Activated T-cell treated with anti-CD3 and anti-CD28 coated beads, Interleukin-2, amount 50 U/mL, for 24 hours (primary cell): Measurements from ENCODE around the gene CCDC142.
A peak's percentile ranks its signal among the peaks of the same experiment; 100 is the strongest.

Experiments used
- DNase-seq: peaks from one replicate; pipeline ENCODE4 v3.0.0-alpha.2; 2020
- H3K27ac Mint-ChIP-seq: 2 replicates; pipeline ENCODE4 v1.8.0; 2020; ENCODE audit warnings: mild to moderate bottlenecking, mixed read lengths
- H3K27me3 Mint-ChIP-seq: 2 replicates; pipeline ENCODE4 v1.8.0; 2020; ENCODE audit warnings: mixed read lengths
- H3K36me3 Mint-ChIP-seq: 2 replicates; pipeline ENCODE4 v1.8.0; 2020; ENCODE audit warnings: low read depth, mixed read lengths
- H3K4me1 Mint-ChIP-seq: 2 replicates; pipeline ENCODE4 v1.8.0; 2020; ENCODE audit warnings: low read depth, mixed read lengths
- H3K4me3 Mint-ChIP-seq: 2 replicates; pipeline ENCODE4 v1.8.0; 2020; ENCODE audit warnings: mild to moderate bottlenecking, moderate library complexity, mixed read lengths
- H3K9me3 Mint-ChIP-seq: 2 replicates; pipeline ENCODE4 v1.8.0; 2020; ENCODE audit warnings: mixed read lengths

Gene CCDC142

GRCh38 chr2:74482801-74483674 lies at the start of gene CCDC142, which contains the start of gene TTC31:
CCDC142 (minus strand) TSS chr2:74482998; CDS start chr2:74482837, 161 bp downstream.
TTC31 (plus strand) TSS chr2:74483081; CDS start chr2:74483096, 15 bp downstream.
- Mint-ChIP-seq H3K36me3 (peaks cover 64% of the 10 kb centered on the region), H3K4me3 (peak within 1 kb of the TSS; percentile 99), H3K9me3 (no peaks in the 10 kb centered on the region), H3K27me3 (no peaks in the 10 kb centered on the region), H3K27ac (peak within 1 kb of the TSS; percentile 100), H3K4me1 (peaks cover 41% of the 10 kb centered on the region)
- peak; percentile 93 for DNase-seq

- H3K36me3 Mint-ChIP-seq: peaks cover 59% of the 10 kb centered on the region
- H3K27me3 Mint-ChIP-seq: no peaks in the 10 kb centered on the region
- H3K27ac Mint-ChIP-seq: peak overlapping the region; percentile 99
- no peaks in the 10 kb centered on the region for H3K9me3 Mint-ChIP-seq
- H3K4me3 Mint-ChIP-seq: peak overlapping the region; percentile 100
- DNase-seq: no peak
- H3K4me1 Mint-ChIP-seq: peaks cover 29% of the 10 kb centered on the region
These were observed 49.4 kb upstream of the CCDC142 start for GRCh38 chr2:74532222-74532621.

- Mint-ChIP-seq H3K9me3 (no peaks in the 10 kb centered on the region), H3K36me3 (peaks cover 65% of the 10 kb centered on the region), H3K4me3 (peak overlapping the region; percentile 100), H3K27ac (peak overlapping the region; percentile 99), H3K27me3 (no peaks in the 10 kb centered on the region), H3K4me1 (peaks cover 35% of the 10 kb centered on the region)
- no peak for DNase-seq
These were observed 48.9 kb upstream of the CCDC142 start for GRCh38 chr2:74531666-74532065.

GRCh38 chr2:74530239-74531187 lies 47.7 kb upstream of the CCDC142 start:
- Mint-ChIP-seq H3K4me3 (peak overlapping the region; percentile 100), H3K4me1 (peaks cover 40% of the 10 kb centered on the region), H3K27me3 (no peaks in the 10 kb centered on the region), H3K36me3 (peaks cover 76% of the 10 kb centered on the region), H3K27ac (peak overlapping the region; percentile 99), H3K9me3 (no peaks in the 10 kb centered on the region)
- DNase-seq: peak; percentile 68

GRCh38 chr2:74529357-74530238 lies 46.8 kb upstream of the CCDC142 start, which contains the start of the genes AUP1 and HTRA2:
AUP1 (minus strand) TSS chr2:74529706; CDS start chr2:74529629, 77 bp downstream.
HTRA2 (plus strand) TSS chr2:74529933; CDS start chr2:74530007, 74 bp downstream.
- DNase-seq: peak; percentile 94
- Mint-ChIP-seq H3K9me3 (no peaks in the 10 kb centered on the region), H3K27ac (peak within 1 kb of the TSS; percentile 99), H3K4me3 (peak within 1 kb of the TSS; percentile 100), H3K27me3 (no peaks in the 10 kb centered on the region), H3K36me3 (peaks cover 82% of the 10 kb centered on the region), H3K4me1 (peaks cover 40% of the 10 kb centered on the region)

- no peak for DNase-seq
These were observed 46.0 kb upstream of the CCDC142 start for GRCh38 chr2:74528600-74529356.

GRCh38 chr2:74527741-74528140 lies 44.9 kb upstream of the CCDC142 start:
- Mint-ChIP-seq H3K4me1 (peaks cover 40% of the 10 kb centered on the region), H3K9me3 (no peaks in the 10 kb centered on the region), H3K27ac (peak overlapping the region; percentile 99), H3K4me3 (peak overlapping the region; percentile 100), H3K36me3 (peaks cover 70% of the 10 kb centered on the region), H3K27me3 (no peaks in the 10 kb centered on the region)
- no peak for DNase-seq

More at GRCh38 chr2:74528600-74529356, 46.0 kb upstream of the CCDC142 start:
- Mint-ChIP-seq H3K27me3 (no peaks in the 10 kb centered on the region), H3K9me3 (no peaks in the 10 kb centered on the region), H3K4me3 (peak overlapping the region; percentile 100), H3K4me1 (peaks cover 40% of the 10 kb centered on the region), H3K36me3 (peaks cover 79% of the 10 kb centered on the region), H3K27ac (peak overlapping the region; percentile 99)

GRCh38 chr2:74526649-74527230 lies 43.9 kb upstream of the CCDC142 start:
- H3K4me3 Mint-ChIP-seq: peak overlapping the region; percentile 10
- peak overlapping the region; percentile 33 for H3K27ac Mint-ChIP-seq
- no peaks in the 10 kb centered on the region for H3K27me3 Mint-ChIP-seq
- DNase-seq: no peak
- peaks cover 34% of the 10 kb centered on the region for H3K4me1 Mint-ChIP-seq
- H3K36me3 Mint-ChIP-seq: peaks cover 60% of the 10 kb centered on the region
- no peaks in the 10 kb centered on the region for H3K9me3 Mint-ChIP-seq

GRCh38 chr2:74525717-74526648 lies 43.2 kb upstream of the CCDC142 start, which contains the start of gene DQX1:
DQX1 (minus strand) TSS chr2:74526231; CDS start chr2:74525729, 502 bp downstream.
- no peak for DNase-seq
- Mint-ChIP-seq H3K36me3 (peaks cover 53% of the 10 kb centered on the region), H3K4me3 (peak within 1 kb of the TSS; percentile 47), H3K4me1 (peaks cover 27% of the 10 kb centered on the region), H3K27ac (peak within 1 kb of the TSS; percentile 38), H3K27me3 (no peaks in the 10 kb centered on the region), H3K9me3 (no peaks in the 10 kb centered on the region)

GRCh38 chr2:74524955-74525716 lies 42.3 kb upstream of the CCDC142 start:
- Mint-ChIP-seq H3K4me3 (no peak overlapping the region), H3K27me3 (peaks cover 7% of the 10 kb centered on the region), H3K9me3 (no peaks in the 10 kb centered on the region), H3K27ac (peak overlapping the region; percentile 38), H3K4me1 (peaks cover 23% of the 10 kb centered on the region), H3K36me3 (peaks cover 46% of the 10 kb centered on the region)
- DNase-seq: no peak

- H3K4me3 Mint-ChIP-seq: no peak overlapping the region
- peaks cover 41% of the 10 kb centered on the region for H3K36me3 Mint-ChIP-seq
- no peaks in the 10 kb centered on the region for H3K9me3 Mint-ChIP-seq
- peaks cover 23% of the 10 kb centered on the region for H3K4me1 Mint-ChIP-seq
- DNase-seq: no peak
- peaks cover 18% of the 10 kb centered on the region for H3K27me3 Mint-ChIP-seq
- no peak overlapping the region for H3K27ac Mint-ChIP-seq
These were observed 41.2 kb upstream of the CCDC142 start for GRCh38 chr2:74524005-74524404.
